NCI-H1694 (cell line): ENCODE results near the gene TSEN34.
"Not testable (repeated sequence)": the region's sequence is repeated elsewhere in the genome, so short reads cannot be mapped to it uniquely, and the experiment has no call there.

Experiments used
- DNase-seq: peaks from one replicate; lab custom pipeline; 2025; lab: John Stamatoyannopoulos, UW

TSEN34 gene

GRCh38 chr19:54239491-54240371 lies 48.6 kb downstream of the TSEN34 start:
- DNase-seq: not testable (repeated sequence)

DNA sequence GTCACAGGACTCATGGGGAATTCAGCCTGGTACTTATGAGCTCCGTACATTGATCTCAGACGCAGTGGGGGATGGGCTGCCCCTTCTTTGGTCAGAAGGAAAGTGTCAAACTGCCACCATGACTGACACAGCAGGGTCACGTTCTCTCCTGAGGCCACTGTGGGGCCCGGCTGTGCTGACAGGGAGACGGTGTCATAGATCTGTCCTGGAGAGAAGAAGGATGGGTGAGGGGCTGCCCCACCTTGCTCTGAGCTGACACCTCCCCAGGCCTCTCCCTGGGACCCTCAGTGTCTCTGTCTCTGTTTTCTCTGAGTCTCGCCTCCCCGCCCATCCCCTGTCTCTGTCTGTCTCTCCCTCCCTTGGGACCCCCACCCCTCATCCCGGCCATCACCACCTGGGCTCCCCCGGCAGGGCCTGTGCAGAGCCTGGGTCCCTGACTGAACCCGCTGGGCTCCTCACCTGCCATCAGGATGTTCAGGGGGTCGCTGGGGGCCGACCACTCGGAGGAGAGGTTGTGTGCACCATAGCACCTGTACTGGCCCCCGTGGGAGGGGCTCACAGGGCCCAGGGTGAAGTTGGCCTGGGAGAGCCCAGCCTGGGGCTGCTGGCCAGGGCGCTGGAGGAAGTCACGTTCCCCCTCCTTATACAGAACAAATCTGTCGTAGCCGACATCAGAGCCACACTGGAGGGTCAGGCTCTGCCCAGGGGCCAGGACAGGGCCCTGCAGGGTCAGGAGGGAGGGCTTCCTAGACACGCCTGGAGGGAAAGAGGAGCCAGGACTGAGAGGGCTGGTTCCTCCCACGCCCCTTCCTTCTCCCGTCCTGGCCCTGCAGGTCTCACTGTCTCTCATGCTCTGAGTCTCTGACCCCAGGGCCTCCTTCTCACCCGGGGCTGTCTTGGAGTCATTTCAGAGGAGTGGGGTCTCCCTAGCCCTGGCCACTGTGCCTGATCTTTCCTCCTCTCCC lies 49.5 kb downstream of the TSEN34 start:
- not testable (repeated sequence) for DNase-seq

DNA sequence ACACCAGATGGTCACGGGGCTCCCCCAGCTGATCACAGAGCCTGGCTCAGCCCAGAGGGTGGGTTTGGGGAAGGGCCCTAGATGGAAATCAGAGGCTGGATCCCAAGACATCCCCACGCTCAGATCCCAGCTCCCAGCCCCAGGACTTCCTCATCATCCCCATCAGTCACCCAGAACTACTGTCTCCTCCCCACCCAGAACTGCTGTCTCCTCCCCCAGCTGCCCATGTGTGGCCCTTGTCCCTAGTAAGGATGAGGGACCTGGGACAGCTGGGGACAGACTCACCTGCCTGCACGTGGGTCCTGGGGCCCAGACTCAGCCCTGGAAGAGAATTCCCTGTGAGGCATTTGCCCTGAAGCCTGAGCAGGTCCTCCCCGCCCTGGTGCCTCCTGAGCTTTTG lies 51.1 kb downstream of the TSEN34 start:
- DNase-seq: not testable (repeated sequence)

GRCh38 chr19:54242646-54243045 lies 51.5 kb downstream of the TSEN34 start, which contains the start of gene LILRA6:
LILRA6 (minus strand) TSS chr19:54242790.
- not testable (repeated sequence) for DNase-seq

- DNase-seq: not testable (repeated sequence)
Measured at GRCh38 chr19:54243809-54244208, 52.7 kb downstream of the TSEN34 start.
